Ishikawa (cell line): ENCODE measurements around the gene TYMP.

ENCODE experiments used
- CEBPB ChIP-seq: IDR thresholded peaks from 2 replicates; pipeline ENCODE4 v1.6.1; 2012
- CREB1 ChIP-seq: IDR thresholded peaks from 2 replicates; pipeline ENCODE4 v1.6.1; 2012; ENCODE audit warnings: low read depth
- EGR1 ChIP-seq: IDR thresholded peaks from 2 replicates; pipeline ENCODE4 v1.6.1; 2012
- EP300 ChIP-seq: IDR thresholded peaks from 2 replicates; pipeline ENCODE4 v1.6.1; 2012; ENCODE audit warnings: borderline replicate concordance
- FOXM1 ChIP-seq: IDR thresholded peaks from 2 replicates; pipeline ENCODE4 v1.6.1; 2012; ENCODE audit warnings: low read depth, borderline replicate concordance
- NFIC ChIP-seq: IDR thresholded peaks from 2 replicates; pipeline ENCODE4 v1.6.1; 2012
- RAD21 ChIP-seq: IDR thresholded peaks from 2 replicates; pipeline ENCODE4 v1.6.1; 2012; ENCODE audit warnings: low read depth
- TAF1 ChIP-seq: IDR thresholded peaks from 2 replicates; pipeline ENCODE4 v1.6.1; 2012; ENCODE audit warnings: low read depth, mild to moderate bottlenecking
- TCF12 ChIP-seq: IDR thresholded peaks from 2 replicates; pipeline ENCODE4 v1.6.1; 2012; ENCODE audit warnings: low read depth
- YY1 ChIP-seq: IDR thresholded peaks from 2 replicates; pipeline ENCODE4 v1.6.1; 2012; ENCODE audit warnings: low read depth
- TF ChIP-seq, protein P1 (sequence below): IDR thresholded peaks from 2 replicates; pipeline ENCODE4 v1.6.1; 2012
- TF ChIP-seq, protein P2 (sequence below): IDR thresholded peaks from 2 replicates; pipeline ENCODE4 v1.6.1; 2012
- TF ChIP-seq, protein P3 (sequence below): IDR thresholded peaks from 2 replicates; pipeline ENCODE4 v1.6.1; 2012; ENCODE audit warnings: low read depth, mild to moderate bottlenecking

DNA sequence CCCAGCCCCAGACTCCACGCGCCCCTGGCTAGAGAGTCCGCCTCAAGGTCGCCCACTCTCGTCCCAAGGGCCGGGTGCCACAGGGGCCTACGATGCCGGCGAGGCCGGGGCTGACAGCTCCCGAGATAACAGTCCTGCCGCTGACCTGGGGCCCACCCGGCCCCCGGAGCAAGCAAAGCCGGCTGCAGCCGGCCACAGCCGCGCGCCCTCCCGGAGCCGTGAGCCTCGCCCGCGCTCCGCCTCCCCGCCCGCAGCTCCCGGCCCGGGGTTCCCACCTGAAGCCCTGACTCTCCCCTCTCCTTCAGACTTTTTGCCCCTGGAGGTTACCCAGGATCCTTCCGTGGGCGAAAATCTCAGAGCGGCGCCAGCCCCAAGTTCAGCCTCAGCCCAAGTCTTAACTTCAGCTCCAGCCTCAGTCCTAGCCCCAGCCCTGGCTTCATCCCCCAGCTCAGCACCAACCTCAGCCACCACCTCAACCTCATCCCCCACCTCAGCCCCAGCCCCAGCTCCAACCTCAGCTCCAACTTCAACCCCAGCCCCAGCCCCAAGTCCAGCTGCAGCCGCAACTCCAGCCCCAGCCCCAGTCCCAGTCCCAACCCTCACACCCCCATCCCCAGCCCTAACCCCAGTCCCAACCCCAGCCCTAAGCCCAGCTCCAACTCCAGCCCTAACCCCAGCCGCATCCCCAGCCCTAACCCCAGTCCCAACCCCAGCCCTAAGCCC, 17.6 kb upstream of the TYMP start:
- TF ChIP-seq CEBPB (no peak), CREB1 (no peak), EP300 (no peak), NFIC (no peak), TCF12 (no peak), FOXM1 (no peak), TAF1 (no peak), EGR1 (no peak), YY1 (no peak), RAD21 (no peak)
- TF ChIP-seq, protein P1, sequence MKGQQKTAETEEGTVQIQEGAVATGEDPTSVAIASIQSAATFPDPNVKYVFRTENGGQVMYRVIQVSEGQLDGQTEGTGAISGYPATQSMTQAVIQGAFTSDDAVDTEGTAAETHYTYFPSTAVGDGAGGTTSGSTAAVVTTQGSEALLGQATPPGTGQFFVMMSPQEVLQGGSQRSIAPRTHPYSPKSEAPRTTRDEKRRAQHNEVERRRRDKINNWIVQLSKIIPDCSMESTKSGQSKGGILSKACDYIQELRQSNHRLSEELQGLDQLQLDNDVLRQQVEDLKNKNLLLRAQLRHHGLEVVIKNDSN, result no peak
- TF ChIP-seq, protein P2, sequence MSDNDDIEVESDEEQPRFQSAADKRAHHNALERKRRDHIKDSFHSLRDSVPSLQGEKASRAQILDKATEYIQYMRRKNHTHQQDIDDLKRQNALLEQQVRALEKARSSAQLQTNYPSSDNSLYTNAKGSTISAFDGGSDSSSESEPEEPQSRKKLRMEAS, result no peak
- TF ChIP-seq, protein P3, sequence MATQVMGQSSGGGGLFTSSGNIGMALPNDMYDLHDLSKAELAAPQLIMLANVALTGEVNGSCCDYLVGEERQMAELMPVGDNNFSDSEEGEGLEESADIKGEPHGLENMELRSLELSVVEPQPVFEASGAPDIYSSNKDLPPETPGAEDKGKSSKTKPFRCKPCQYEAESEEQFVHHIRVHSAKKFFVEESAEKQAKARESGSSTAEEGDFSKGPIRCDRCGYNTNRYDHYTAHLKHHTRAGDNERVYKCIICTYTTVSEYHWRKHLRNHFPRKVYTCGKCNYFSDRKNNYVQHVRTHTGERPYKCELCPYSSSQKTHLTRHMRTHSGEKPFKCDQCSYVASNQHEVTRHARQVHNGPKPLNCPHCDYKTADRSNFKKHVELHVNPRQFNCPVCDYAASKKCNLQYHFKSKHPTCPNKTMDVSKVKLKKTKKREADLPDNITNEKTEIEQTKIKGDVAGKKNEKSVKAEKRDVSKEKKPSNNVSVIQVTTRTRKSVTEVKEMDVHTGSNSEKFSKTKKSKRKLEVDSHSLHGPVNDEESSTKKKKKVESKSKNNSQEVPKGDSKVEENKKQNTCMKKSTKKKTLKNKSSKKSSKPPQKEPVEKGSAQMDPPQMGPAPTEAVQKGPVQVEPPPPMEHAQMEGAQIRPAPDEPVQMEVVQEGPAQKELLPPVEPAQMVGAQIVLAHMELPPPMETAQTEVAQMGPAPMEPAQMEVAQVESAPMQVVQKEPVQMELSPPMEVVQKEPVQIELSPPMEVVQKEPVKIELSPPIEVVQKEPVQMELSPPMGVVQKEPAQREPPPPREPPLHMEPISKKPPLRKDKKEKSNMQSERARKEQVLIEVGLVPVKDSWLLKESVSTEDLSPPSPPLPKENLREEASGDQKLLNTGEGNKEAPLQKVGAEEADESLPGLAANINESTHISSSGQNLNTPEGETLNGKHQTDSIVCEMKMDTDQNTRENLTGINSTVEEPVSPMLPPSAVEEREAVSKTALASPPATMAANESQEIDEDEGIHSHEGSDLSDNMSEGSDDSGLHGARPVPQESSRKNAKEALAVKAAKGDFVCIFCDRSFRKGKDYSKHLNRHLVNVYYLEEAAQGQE, result no peak
